Sigmoid colon (tissue), 4 donors: ENCODE measurements around the gene NDEL1.

ENCODE experiments used
- EP300 ChIP-seq, 4 donors: sonication (generic); formaldehyde crosslinking; IDR thresholded peaks; one replicate each; pipeline ENCODE4 v1.6.1; 2017; ENCODE audit warnings: antibody characterized with exemption in 4 of 4
- POLR2A ChIP-seq, 2 donors: fragments of 450-650 bp; IDR thresholded peaks; one replicate each; pipeline ENCODE4 v1.6.1; 2016; ENCODE audit warnings: antibody characterized with exemption in 2 of 2, mild to moderate bottlenecking in 2 of 2, moderate library complexity in 2 of 2
- POLR2AphosphoS5 ChIP-seq, 4 donors: sonication (generic); formaldehyde crosslinking; IDR thresholded peaks; one replicate each; pipeline ENCODE4 v1.6.1; 2017; ENCODE audit warnings: antibody characterized with exemption in 4 of 4
- TF ChIP-seq, protein P1 (sequence below), 4 experiments: fragments of 450-650 bp in 3 of 4; fragments of 200-600 bp in 1 of 4; IDR thresholded peaks; one replicate each; pipeline ENCODE4 v1.5.1; 2016 to 2019; ENCODE audit warnings: antibody characterized with exemption in 4 of 4, mild to moderate bottlenecking in 3 of 4, moderate library complexity in 2 of 4

GRCh38 chr17:8466456-8466855 lies 30.8 kb downstream of the NDEL1 start:
- TF ChIP-seq, protein P1, sequence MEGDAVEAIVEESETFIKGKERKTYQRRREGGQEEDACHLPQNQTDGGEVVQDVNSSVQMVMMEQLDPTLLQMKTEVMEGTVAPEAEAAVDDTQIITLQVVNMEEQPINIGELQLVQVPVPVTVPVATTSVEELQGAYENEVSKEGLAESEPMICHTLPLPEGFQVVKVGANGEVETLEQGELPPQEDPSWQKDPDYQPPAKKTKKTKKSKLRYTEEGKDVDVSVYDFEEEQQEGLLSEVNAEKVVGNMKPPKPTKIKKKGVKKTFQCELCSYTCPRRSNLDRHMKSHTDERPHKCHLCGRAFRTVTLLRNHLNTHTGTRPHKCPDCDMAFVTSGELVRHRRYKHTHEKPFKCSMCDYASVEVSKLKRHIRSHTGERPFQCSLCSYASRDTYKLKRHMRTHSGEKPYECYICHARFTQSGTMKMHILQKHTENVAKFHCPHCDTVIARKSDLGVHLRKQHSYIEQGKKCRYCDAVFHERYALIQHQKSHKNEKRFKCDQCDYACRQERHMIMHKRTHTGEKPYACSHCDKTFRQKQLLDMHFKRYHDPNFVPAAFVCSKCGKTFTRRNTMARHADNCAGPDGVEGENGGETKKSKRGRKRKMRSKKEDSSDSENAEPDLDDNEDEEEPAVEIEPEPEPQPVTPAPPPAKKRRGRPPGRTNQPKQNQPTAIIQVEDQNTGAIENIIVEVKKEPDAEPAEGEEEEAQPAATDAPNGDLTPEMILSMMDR (IDR thresholded peaks at IDR 0.05) = no peak
- TF ChIP-seq POLR2AphosphoS5 (IDR thresholded peaks at IDR 0.05) (no peak), POLR2A (IDR thresholded peaks at IDR 0.05) (no peak), EP300 (IDR thresholded peaks at IDR 0.05) (no peak)
